ENCODE data around the gene MFSD2B. TPM values are rescaled to one million over a fixed set of nuclear protein-coding genes. Genes with fewer than 3 reads are reported as not detected.

Gene MFSD2B
- total RNA-seq, 1 donor from 2014 or later: not detected

GRCh38 chr2:24047703-24048033 lies 37.8 kb downstream of the MFSD2B start:
- Histone ChIP-seq H3K27me3 (no peaks in the 10 kb centered on the region), H3K36me3 (no peaks in the 10 kb centered on the region), H3K9me3 (no peaks in the 10 kb centered on the region), H3K27ac (no peak overlapping the region), H3K4me3 (peak overlapping the region; percentile 58 to 89), H3K4me1 (peaks cover 35% of the 10 kb centered on the region)
- no peak for DNase-seq (ENCODE audit: extremely low spot score in 2 of 2)
- intact Hi-C loops (cut with DNase I): loop anchor here (10.0 kb wide), 1 partner anchor 123 kb away; the partner anchor contains the start of gene ATAD2B
- TF ChIP-seq POLR2AphosphoS5 (IDR thresholded peaks at IDR 0.05; ENCODE audit: insufficient read depth in 1 of 2, low read depth in 1 of 2) (no peak), CTCF (IDR thresholded peaks at IDR 0.05) (no peak), POLR2A (IDR thresholded peaks at IDR 0.05) (no peak)

- DNase-seq (ENCODE audit: extremely low spot score in 2 of 2): no peak
- no peaks in the 10 kb centered on the region for H3K27me3 ChIP-seq
- TF ChIP-seq POLR2AphosphoS5 (IDR thresholded peaks at IDR 0.05; ENCODE audit: insufficient read depth in 1 of 2, low read depth in 1 of 2) (no peak), POLR2A (IDR thresholded peaks at IDR 0.05) (no peak), CTCF (IDR thresholded peaks at IDR 0.05) (no peak)
- peak overlapping the region; percentile 82 for H3K27ac ChIP-seq
- H3K36me3 ChIP-seq: no peaks in the 10 kb centered on the region
- peak overlapping the region; percentile 81 to 92 for H3K4me3 ChIP-seq
- H3K4me1 ChIP-seq: peaks cover 35% of the 10 kb centered on the region
- intact Hi-C loops (cut with DNase I): loop anchor here (10.0 kb wide), 1 partner anchor 124 kb away; the partner anchor contains the start of gene ATAD2B
- H3K9me3 ChIP-seq: no peaks in the 10 kb centered on the region
Measured at GRCh38 chr2:24048769-24049484, 39.0 kb downstream of the MFSD2B start.

- H3K27me3 ChIP-seq: no peaks in the 10 kb centered on the region
- no peaks in the 10 kb centered on the region for H3K36me3 ChIP-seq
- H3K4me3 ChIP-seq: peak within 1 kb of the TSS; percentile 81 to 92
- peaks cover 35% of the 10 kb centered on the region for H3K4me1 ChIP-seq
- H3K9me3 ChIP-seq: no peaks in the 10 kb centered on the region
- H3K27ac ChIP-seq: peak within 1 kb of the TSS; percentile 82
- DNase-seq (ENCODE audit: extremely low spot score in 2 of 2): no peak
- no peak for TF ChIP-seq POLR2A (IDR thresholded peaks at IDR 0.05)
- peak in 1 of 2 donors; percentile 41 for TF ChIP-seq POLR2AphosphoS5 (IDR thresholded peaks at IDR 0.05; ENCODE audit: insufficient read depth in 1 of 2, low read depth in 1 of 2)
- intact Hi-C loops (cut with DNase I): loop anchor here (10.0 kb wide), 1 partner anchor 125 kb away; the partner anchor contains the start of gene ATAD2B
Measured at GRCh38 chr2:24049485-24050021, 39.7 kb downstream of the MFSD2B start, which contains the start of gene FKBP1B. Gene FKBP1B, plus strand, starts transcription at chr2:24049741. Its CDS starts 109 bp downstream, at chr2:24049850.

GRCh38 chr2:24050041-24050979 lies 40.4 kb downstream of the MFSD2B start:
- intact Hi-C loops (cut with DNase I): no loop called here
- no peak for TF ChIP-seq POLR2A (IDR thresholded peaks at IDR 0.05)
- no peak for TF ChIP-seq POLR2AphosphoS5 (IDR thresholded peaks at IDR 0.05; ENCODE audit: insufficient read depth in 1 of 2, low read depth in 1 of 2)
- no peak for TF ChIP-seq CTCF (IDR thresholded peaks at IDR 0.05)
- Histone ChIP-seq H3K4me1 (peaks cover 35% of the 10 kb centered on the region), H3K36me3 (no peaks in the 10 kb centered on the region), H3K9me3 (no peaks in the 10 kb centered on the region), H3K4me3 (peak overlapping the region; percentile 81 to 92), H3K27me3 (no peaks in the 10 kb centered on the region), H3K27ac (peak overlapping the region; percentile 82)
- DNase-seq (ENCODE audit: extremely low spot score in 2 of 2): no peak

- no peak for DNase-seq (ENCODE audit: extremely low spot score in 2 of 2)
- peaks cover 24% of the 10 kb centered on the region for H3K4me1 ChIP-seq
- TF ChIP-seq CTCF (IDR thresholded peaks at IDR 0.05): no peak
- no peak for TF ChIP-seq POLR2AphosphoS5 (IDR thresholded peaks at IDR 0.05; ENCODE audit: insufficient read depth in 1 of 2, low read depth in 1 of 2)
- intact Hi-C loops (cut with DNase I): no loop called here
- H3K36me3 ChIP-seq: no peaks in the 10 kb centered on the region
- no peak overlapping the region for H3K27ac ChIP-seq
- no peaks in the 10 kb centered on the region for H3K27me3 ChIP-seq
- no peaks in the 10 kb centered on the region for H3K9me3 ChIP-seq
- no peak overlapping the region for H3K4me3 ChIP-seq
Measured at GRCh38 chr2:24051833-24052232, 41.9 kb downstream of the MFSD2B start.
